ENCODE results near the gene SCLY. TPM values are rescaled to one million over a fixed set of nuclear protein-coding genes. Genes with fewer than 3 reads are reported as not detected.

SCLY gene
- polyA plus RNA-seq, 2 of the 4 experiments (the other 2 are of a cell fraction) = 19.0 to 28.3 TPM

- H3K4me2 ChIP-seq = no peak overlapping the region
- ATAC-seq (no peak), DNase-seq (ENCODE audit: low read depth in 1 of 2, low spot score in 1 of 2) (no peak), FAIRE-seq (no peak)
- H3K27ac ChIP-seq = no peak overlapping the region
- ChIA-PET CTCF (no interaction called here), POLR2A (no interaction called here)
- no peaks in the 10 kb centered on the region for H3K9me3 ChIP-seq
- TF ChIP-seq KDM1A (IDR thresholded peaks at IDR 0.05; ENCODE audit: low read depth) (no peak), SREBF2 (IDR thresholded peaks at IDR 0.05) (no peak), MAFK (IDR thresholded peaks at IDR 0.05; ENCODE audit: partially characterized antibody) (no peak)
- H3K4me1 ChIP-seq = no peaks in the 10 kb centered on the region
- no peak overlapping the region for H3K4me3 ChIP-seq
- 93% methylated on average over 17 of the region's 17 CpGs for WGBS (ENCODE audit: missing lambda C conversion rate)
These were observed 33.7 kb downstream of the SCLY start for GRCh38 chr2:238094438-238095022.

DNA sequence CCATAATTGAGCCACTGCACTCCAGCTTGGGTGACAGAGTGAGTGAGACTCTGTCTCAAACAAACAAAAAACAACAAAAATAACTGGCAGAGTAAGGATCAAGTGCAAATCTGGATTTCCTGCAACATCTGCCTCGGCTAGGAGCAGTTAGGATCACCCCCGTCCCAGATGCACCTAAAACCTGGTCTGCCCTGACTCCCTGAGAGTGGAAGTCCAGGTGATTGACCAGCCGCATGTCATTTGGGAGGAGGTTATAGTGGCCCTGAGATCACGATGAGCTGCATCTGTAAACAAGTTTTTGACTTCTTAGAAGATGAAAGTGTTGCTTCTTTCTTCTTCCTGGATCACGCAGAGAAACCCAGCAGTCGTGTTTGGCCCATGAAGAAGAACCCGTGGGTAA lies 34.3 kb downstream of the SCLY start:
- POLR2A ChIA-PET = no interaction called here
- FAIRE-seq (no peak), DNase-seq (ENCODE audit: low read depth in 1 of 2, low spot score in 1 of 2) (no peak), ATAC-seq (no peak)
- CTCF ChIA-PET = interaction anchor here (1.2 kb wide), 1 partner anchor 16 kb away, joined by 3 read pairs; no protein-coding TSS in a partner anchor
- Histone ChIP-seq H3K27ac (no peak overlapping the region), H3K9me3 (no peaks in the 10 kb centered on the region), H3K4me2 (no peak overlapping the region), H3K4me1 (no peaks in the 10 kb centered on the region), H3K4me3 (no peak overlapping the region)
- 83% methylated on average over 7 of the region's 7 CpGs for WGBS (ENCODE audit: missing lambda C conversion rate)
- TF ChIP-seq ZFP36 (IDR thresholded peaks at IDR 0.05; ENCODE audit: borderline replicate concordance, partially characterized antibody) (no peak), FOSB (CRISPR knock-in tag; IDR thresholded peaks at IDR 0.05) (no peak)
- TF ChIP-seq, protein P1, sequence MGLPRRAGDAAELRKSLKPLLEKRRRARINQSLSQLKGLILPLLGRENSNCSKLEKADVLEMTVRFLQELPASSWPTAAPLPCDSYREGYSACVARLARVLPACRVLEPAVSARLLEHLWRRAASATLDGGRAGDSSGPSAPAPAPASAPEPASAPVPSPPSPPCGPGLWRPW (IDR thresholded peaks at IDR 0.05) = no peak

DNA sequence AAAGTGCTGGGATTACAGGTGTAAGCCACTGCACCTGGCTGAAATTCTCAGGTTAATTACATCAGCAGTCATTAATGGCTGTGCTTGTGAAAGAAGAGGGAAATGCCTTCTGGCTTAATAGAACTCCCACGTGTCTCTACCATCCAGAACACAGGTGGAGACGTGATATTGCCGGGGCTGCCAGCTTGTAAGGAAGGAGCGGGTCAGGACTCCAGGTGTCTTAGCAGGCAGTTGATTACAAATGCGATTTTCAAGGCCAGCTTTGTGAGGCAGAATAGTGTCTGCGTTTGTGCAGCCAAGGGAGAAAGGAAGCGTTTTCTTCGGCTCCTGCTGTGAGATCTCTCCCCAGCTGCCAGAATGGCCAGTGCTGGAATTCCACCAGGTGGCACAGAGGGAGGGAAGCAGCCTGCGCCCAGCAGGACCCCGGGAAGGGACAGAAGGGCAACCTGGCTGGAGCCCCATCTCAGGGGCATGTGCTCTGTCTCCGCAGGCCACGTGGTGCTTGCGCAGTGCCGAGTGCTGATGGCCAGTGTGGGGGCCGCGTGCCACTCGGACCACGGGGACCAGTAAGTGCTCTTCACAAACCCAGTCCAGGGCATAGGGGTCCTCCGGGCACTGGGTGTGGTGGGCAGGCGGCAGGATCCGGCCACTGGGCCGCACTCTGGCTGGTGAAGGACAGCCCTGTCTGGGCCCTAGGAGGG lies 35.7 kb downstream of the SCLY start:
- ATAC-seq (no peak), DNase-seq (ENCODE audit: low read depth in 1 of 2, low spot score in 1 of 2) (no peak), FAIRE-seq (no peak)
- H3K4me1 ChIP-seq = no peaks in the 10 kb centered on the region
- CTCF ChIA-PET = interaction anchor here (1.2 kb wide), 1 partner anchor 15 kb away, joined by 3 read pairs; no protein-coding TSS in a partner anchor
- no peak overlapping the region for H3K4me2 ChIP-seq
- POLR2A ChIA-PET = no interaction called here
- H3K27ac ChIP-seq = no peak overlapping the region
- WGBS (ENCODE audit: missing lambda C conversion rate) = 91% methylated on average over 18 of the region's 22 CpGs
- TF ChIP-seq SREBF2 (IDR thresholded peaks at IDR 0.05) (no peak), CTCF (IDR thresholded peaks at IDR 0.05) (no peak), SMC3 (IDR thresholded peaks at IDR 0.05) (no peak), RCOR1 (IDR thresholded peaks at IDR 0.05; ENCODE audit: low read depth, low read length) (no peak), USF2 (IDR thresholded peaks at IDR 0.05) (no peak), KDM5A (IDR thresholded peaks at IDR 0.05) (no peak), BCL3 (IDR thresholded peaks at IDR 0.05) (no peak), NPAS2 (CRISPR knock-in tag; IDR thresholded peaks at IDR 0.05; ENCODE audit: borderline replicate concordance) (no peak), POLR2AphosphoS2 (conservative IDR thresholded peaks at IDR 0.05; ENCODE audit: low read length) (no peak), CHD4 (IDR thresholded peaks at IDR 0.05; ENCODE audit: borderline replicate concordance) (no peak), RNF2 (IDR thresholded peaks at IDR 0.05; ENCODE audit: borderline replicate concordance, low read depth) (no peak), HDAC2 (IDR thresholded peaks at IDR 0.05) (no peak)
- TF ChIP-seq, protein P2, sequence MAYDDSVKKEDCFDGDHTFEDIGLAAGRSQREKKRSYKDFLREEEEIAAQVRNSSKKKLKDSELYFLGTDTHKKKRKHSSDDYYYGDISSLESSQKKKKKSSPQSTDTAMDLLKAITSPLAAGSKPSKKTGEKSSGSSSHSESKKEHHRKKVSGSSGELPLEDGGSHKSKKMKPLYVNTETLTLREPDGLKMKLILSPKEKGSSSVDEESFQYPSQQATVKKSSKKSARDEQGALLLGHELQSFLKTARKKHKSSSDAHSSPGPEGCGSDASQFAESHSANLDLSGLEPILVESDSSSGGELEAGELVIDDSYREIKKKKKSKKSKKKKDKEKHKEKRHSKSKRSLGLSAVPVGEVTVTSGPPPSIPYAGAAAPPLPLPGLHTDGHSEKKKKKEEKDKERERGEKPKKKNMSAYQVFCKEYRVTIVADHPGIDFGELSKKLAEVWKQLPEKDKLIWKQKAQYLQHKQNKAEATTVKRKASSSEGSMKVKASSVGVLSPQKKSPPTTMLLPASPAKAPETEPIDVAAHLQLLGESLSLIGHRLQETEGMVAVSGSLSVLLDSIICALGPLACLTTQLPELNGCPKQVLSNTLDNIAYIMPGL (CRISPR knock-in tag; IDR thresholded peaks at IDR 0.05; ENCODE audit: borderline replicate concordance) = no peak
- no peak overlapping the region for H3K4me3 ChIP-seq
- H3K9me3 ChIP-seq = no peaks in the 10 kb centered on the region
